ENCODE data around the gene PRH1. TPM values are rescaled to one million over a fixed set of nuclear protein-coding genes. Genes with fewer than 3 reads are reported as not detected.

Gene PRH1
- total and polyA plus RNA-seq, 2 of the 8 experiments (the other 6 are each of a cell fraction or from before 2014, with no cell fraction given): 4.5 to 6.5 TPM

- TF ChIP-seq, protein P1, sequence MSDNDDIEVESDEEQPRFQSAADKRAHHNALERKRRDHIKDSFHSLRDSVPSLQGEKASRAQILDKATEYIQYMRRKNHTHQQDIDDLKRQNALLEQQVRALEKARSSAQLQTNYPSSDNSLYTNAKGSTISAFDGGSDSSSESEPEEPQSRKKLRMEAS (IDR thresholded peaks at IDR 0.05): no peak
Observed at GRCh38 chr12:10853776-10854175, 30.3 kb downstream of the PRH1 start (continued).

Data from H1 (cell line).